Panc1 (cell line): ENCODE results near the gene CLIC4. TPM values are rescaled to one million over a fixed set of nuclear protein-coding genes. Genes with fewer than 3 reads are reported as not detected.

Source experiments
- ATAC-seq: fragments of 200-7000 bp; cut with Tn5 transposase; 2 replicates; pipeline ENCODE4 v1.9.1; 2020; ENCODE audit warnings: mild to moderate bottlenecking, moderate library complexity
- BruUV-seq: library from RNA; stranded (reverse); fragments of 400-500 nt; replicated peaks from 2 replicates; lab custom pipeline; 2021; lab: Mats Ljungman, UMichigan
- CTCF ChIA-PET: fragments of 300-600 bp; sonication (Branson Sonifier 250); formaldehyde crosslinking; loops from one replicate; lab custom pipeline; 2022; ENCODE audit warnings: antibody characterized with exemption; lab: Charles Lee
- POLR2A ChIA-PET: fragments of 300-600 bp; sonication (Branson Sonifier 250); formaldehyde crosslinking; loops from one replicate; lab custom pipeline; 2022; ENCODE audit warnings: antibody characterized with exemption; lab: Charles Lee
- DNase-seq: peaks from one replicate; pipeline ENCODE4 v3.0.0-alpha.2; 2010; ENCODE audit warnings: low read depth, low spot score
- H3K27ac ChIP-seq: 2 replicates; pipeline ENCODE4 v1.5.1; 2011; ENCODE audit warnings: mild to moderate bottlenecking, low read length, inconsistent platforms
- H3K27me3 ChIP-seq: fragments of 200-500 bp; sonication (Bioruptor generic); 2 replicates; pipeline ENCODE4 v1.6.0; 2014; ENCODE audit warnings: low read length, inconsistent platforms; ENCODE audit not compliant: control insufficient read depth, insufficient read depth
- H3K36me3 ChIP-seq: fragments of 200-500 bp; sonication (Bioruptor generic); 2 replicates; pipeline ENCODE4 v1.5.1; 2014; ENCODE audit warnings: inconsistent platforms, mild to moderate bottlenecking, low read length, moderate library complexity; ENCODE audit not compliant: control insufficient read depth, insufficient read depth
- H3K4me1 ChIP-seq: 2 replicates; pipeline ENCODE4 v1.5.1; 2011; ENCODE audit warnings: inconsistent platforms, mild to moderate bottlenecking, low read length, moderate library complexity; ENCODE audit not compliant: control insufficient read depth, insufficient read depth
- H3K4me3 ChIP-seq, 2 experiments: 2 replicates each; pipeline ENCODE4 v1.5.1; 2011 to 2012; ENCODE audit warnings: low read depth in 2 of 2, low read length in 2 of 2, mild to moderate bottlenecking in 2 of 2, inconsistent platforms in 1 of 2, moderate library complexity in 1 of 2
- H3K9me3 ChIP-seq: fragments of 200-500 bp; sonication (Bioruptor generic); 2 replicates; pipeline ENCODE4 v1.5.1; 2014; ENCODE audit warnings: low read depth, mild to moderate bottlenecking, inconsistent platforms, low read length, moderate library complexity; ENCODE audit not compliant: control insufficient read depth, insufficient read depth
- CTCF ChIP-seq: fragments of 450-650 bp; IDR thresholded peaks from 2 replicates; pipeline ENCODE4 v1.5.1; 2017; ENCODE audit warnings: mild to moderate bottlenecking
- POLR2AphosphoS5 ChIP-seq: IDR thresholded peaks from 2 replicates; pipeline ENCODE4 v1.6.1; 2012; ENCODE audit warnings: mild to moderate bottlenecking, low read depth, low read length, moderate library complexity
- REST ChIP-seq, 2 experiments: IDR thresholded peaks; 2 replicates each; pipeline ENCODE4 v1.6.1; 2011 to 2012; ENCODE audit warnings: low read depth in 2 of 2, control low read depth in 1 of 2, low read length in 1 of 2, mild to moderate bottlenecking in 1 of 2, moderate library complexity in 1 of 2; ENCODE audit not compliant: insufficient read depth in 1 of 2
- SIN3A ChIP-seq: IDR thresholded peaks from 2 replicates; pipeline ENCODE4 v1.6.1; 2012; ENCODE audit warnings: low read depth, mild to moderate bottlenecking, low read length, moderate library complexity, borderline replicate concordance; ENCODE audit not compliant: insufficient read depth
- TCF7L2 ChIP-seq: IDR thresholded peaks from 2 replicates; pipeline ENCODE4 v1.6.1; 2011; ENCODE audit warnings: mild to moderate bottlenecking, low read depth, low read length, inconsistent platforms
- in situ Hi-C: cut with HindIII; loops from 2 replicates; pipeline ENCODE4 v1.10.0; 2016; ENCODE audit warnings: low sequenced_read_pairs, low pct_unique_long_range_greater_than_20kb
- intact Hi-C: fragments of 100-400 bp; cut with micrococcal nuclease; formaldehyde crosslinking; loops from one replicate; pipeline ENCODE4 v1.10.0; 2022; ENCODE audit not compliant: unreplicated experiment
- total RNA-seq: library from RNA; stranded (reverse); gene quantifications from one replicate; pipeline ENCODE4 v1.2.1, GENCODE V29; 2021; ENCODE audit not compliant: unreplicated experiment

CLIC4 gene
- total RNA-seq, 1 experiment from 2014 or later = 123 TPM

DNA sequence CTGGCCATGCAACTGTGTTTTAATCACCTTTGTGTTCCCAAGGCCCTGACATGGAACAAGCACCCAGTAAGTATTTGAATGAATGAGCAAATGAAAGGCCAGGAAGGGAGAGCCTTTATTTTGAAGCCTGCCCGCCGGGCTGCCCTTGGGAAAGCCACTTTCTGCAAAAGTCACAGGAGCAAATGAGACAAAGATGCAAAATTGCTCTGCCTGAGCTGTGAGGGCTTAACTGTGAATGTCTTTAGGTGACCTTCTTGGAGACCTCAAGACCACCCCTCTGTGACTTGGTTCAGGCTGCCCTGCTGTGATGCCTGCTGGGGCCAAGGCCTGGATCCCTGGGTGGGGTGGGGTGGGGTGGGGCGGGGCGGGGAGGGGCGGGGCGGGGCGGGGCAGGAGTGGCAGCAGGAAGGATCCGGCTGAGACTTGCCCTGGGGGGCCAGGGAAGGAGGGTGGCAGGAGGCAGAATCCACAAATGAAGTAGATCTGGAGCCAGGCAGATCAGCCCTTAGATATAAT is 130.8 kb downstream of the CLIC4 start:
- no peak for ATAC-seq
- no peaks in the 10 kb centered on the region for H3K36me3 ChIP-seq
- TF ChIP-seq CTCF (no peak), SIN3A (no peak), REST (IDR thresholded peaks at IDR 0.05; ENCODE audit: insufficient read depth in 1 of 2, low read depth in 2 of 2, low read length in 1 of 2) (no peak), POLR2AphosphoS5 (no peak), TCF7L2 (no peak)
- CTCF ChIA-PET = no interaction called here
- in situ Hi-C loops = no loop called here
- BruUV-seq = no TSS peak
- POLR2A ChIA-PET = no interaction called here
- no peak overlapping the region for H3K4me3 ChIP-seq
- H3K4me1 ChIP-seq = no peaks in the 10 kb centered on the region
- DNase-seq = no peak
- no peak overlapping the region for H3K27ac ChIP-seq
- no peaks in the 10 kb centered on the region; the same call in 1 of the 2 replicates for H3K27me3 ChIP-seq
- intact Hi-C loops = no loop called here
- H3K9me3 ChIP-seq = no peaks in the 10 kb centered on the region

DNA sequence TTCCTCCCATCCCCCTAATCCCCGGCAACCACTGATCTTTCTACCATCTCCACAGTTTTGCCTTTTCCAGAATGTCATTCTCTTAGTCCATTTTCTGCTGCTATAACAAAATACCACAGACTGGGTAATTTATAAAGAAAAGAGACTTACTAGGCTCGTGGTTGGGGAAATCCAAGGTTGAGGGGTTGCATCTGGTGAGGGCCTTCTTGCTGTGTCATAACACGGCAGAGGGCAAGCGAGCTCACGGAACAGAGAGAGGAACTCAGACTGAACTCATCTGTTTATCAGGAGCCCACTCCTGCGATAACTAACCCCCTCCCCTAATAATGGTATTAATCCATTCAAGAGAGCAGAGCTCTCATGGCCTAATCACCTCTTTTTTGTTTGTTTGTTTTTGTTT is 132.8 kb downstream of the CLIC4 start:
- Histone ChIP-seq H3K4me3 (no peak overlapping the region), H3K27me3 (peaks cover 4% of the 10 kb centered on the region; the same call in 1 of the 2 replicates), H3K36me3 (no peaks in the 10 kb centered on the region), H3K27ac (no peak overlapping the region), H3K4me1 (no peaks in the 10 kb centered on the region), H3K9me3 (no peaks in the 10 kb centered on the region)
- POLR2A ChIA-PET = interaction anchor here (0.6 kb wide), 1 partner anchor 9 kb away, joined by 3 read pairs; no protein-coding TSS in a partner anchor
- in situ Hi-C loops = no loop called here
- no peak for ATAC-seq
- no peak for DNase-seq
- no TSS peak for BruUV-seq
- TF ChIP-seq TCF7L2 (no peak), SIN3A (no peak)
- CTCF ChIA-PET = no interaction called here
- intact Hi-C loops = no loop called here
